C4-2B (cell line): Measurements from ENCODE around the gene COMT.

ENCODE experiments used
- H3K27ac ChIP-seq: fragments of 450-650 bp; 2 replicates; pipeline ENCODE4 v1.5.1; 2017
- CTCF ChIP-seq: fragments of 450-650 bp; conservative IDR thresholded peaks from 2 replicates; pipeline ENCODE4 v1.5.1; 2017; ENCODE audit warnings: mild to moderate bottlenecking
- ZFX ChIP-seq: fragments of 450-650 bp; IDR thresholded peaks from 2 replicates; pipeline ENCODE4 v1.6.1; 2017

COMT gene

DNA sequence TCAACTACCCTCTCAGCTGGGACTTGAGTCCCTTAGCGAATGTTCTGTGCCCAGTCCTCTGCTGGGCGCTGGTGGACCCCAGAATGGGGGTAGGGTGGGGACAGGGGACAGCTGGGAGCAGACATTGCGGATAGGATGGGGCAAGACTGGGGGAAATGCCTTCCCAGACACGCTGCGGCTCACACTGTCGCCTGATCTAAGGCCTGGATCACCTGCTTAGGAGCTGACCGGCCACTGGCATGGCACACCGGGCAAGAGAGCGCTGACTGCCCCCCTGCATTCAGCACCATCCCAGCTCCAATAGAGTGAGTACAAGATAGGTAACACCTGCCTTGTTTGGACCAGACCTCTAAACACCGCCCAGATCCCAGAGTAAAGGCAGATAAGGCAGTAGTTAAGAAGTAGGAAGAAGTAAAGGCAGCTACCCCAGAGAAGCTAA is 73.6 kb downstream of the COMT start:
- no peak overlapping the region for H3K27ac ChIP-seq
- TF ChIP-seq CTCF (no peak), ZFX (no peak)

GRCh38 chr22:20015971-20016733 is 74.6 kb downstream of the COMT start:
- H3K27ac ChIP-seq = peak overlapping the region; percentile 61

GRCh38 chr22:20016734-20017621 is 75.4 kb downstream of the COMT start, which contains the start of gene ARVCF:
ARVCF (minus strand) TSS chr22:20016823; CDS start chr22:19990794, 26,029 bp downstream.
- H3K27ac ChIP-seq = peak within 1 kb of the TSS; percentile 61
- TF ChIP-seq ZFX = peak; percentile 33; the same call in 1 of the 2 replicates
- no peak for TF ChIP-seq CTCF

More at GRCh38 chr22:20015971-20016733, 74.6 kb downstream of the COMT start:
- TF ChIP-seq ZFX (peak; percentile 72; the same call in 1 of the 2 replicates), CTCF (no peak)

DNA sequence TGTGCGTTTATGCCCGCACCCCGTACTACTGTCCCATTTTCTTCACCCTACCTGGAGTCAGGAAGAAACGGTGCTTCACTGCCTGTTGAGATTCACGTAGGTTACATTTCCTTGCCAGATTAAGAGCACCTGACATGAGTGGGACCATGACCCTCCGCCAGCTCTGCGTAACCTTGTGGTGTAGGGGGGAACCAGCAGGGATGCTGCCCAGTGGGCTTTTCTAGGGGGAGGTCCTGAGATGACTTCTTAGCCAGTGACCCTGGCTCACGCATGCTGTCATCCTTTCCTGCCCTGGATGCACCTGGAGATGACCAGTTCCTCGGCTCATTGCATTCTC is 76.0 kb downstream of the COMT start:
- TF ChIP-seq ZFX (no peak), CTCF (no peak)
- H3K27ac ChIP-seq = no peak overlapping the region; the same call in 1 of the 2 replicates

GRCh38 chr22:20018001-20018400 is 76.4 kb downstream of the COMT start:
- H3K27ac ChIP-seq = no peak overlapping the region
- TF ChIP-seq CTCF (no peak), ZFX (no peak)
